Measurements from ENCODE around the gene TNKS1BP1.

- TF ChIP-seq, protein P1, sequence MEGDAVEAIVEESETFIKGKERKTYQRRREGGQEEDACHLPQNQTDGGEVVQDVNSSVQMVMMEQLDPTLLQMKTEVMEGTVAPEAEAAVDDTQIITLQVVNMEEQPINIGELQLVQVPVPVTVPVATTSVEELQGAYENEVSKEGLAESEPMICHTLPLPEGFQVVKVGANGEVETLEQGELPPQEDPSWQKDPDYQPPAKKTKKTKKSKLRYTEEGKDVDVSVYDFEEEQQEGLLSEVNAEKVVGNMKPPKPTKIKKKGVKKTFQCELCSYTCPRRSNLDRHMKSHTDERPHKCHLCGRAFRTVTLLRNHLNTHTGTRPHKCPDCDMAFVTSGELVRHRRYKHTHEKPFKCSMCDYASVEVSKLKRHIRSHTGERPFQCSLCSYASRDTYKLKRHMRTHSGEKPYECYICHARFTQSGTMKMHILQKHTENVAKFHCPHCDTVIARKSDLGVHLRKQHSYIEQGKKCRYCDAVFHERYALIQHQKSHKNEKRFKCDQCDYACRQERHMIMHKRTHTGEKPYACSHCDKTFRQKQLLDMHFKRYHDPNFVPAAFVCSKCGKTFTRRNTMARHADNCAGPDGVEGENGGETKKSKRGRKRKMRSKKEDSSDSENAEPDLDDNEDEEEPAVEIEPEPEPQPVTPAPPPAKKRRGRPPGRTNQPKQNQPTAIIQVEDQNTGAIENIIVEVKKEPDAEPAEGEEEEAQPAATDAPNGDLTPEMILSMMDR (IDR thresholded peaks at IDR 0.05 in 4 of 5, conservative IDR thresholded peaks at IDR 0.05 in 1 of 5): no peak
- no peak for TF ChIP-seq POLR2A (IDR thresholded peaks at IDR 0.05)
Observed at GRCh38 chr11:57363131-57364080, 38.7 kb upstream of the TNKS1BP1 start.

All from gastrocnemius medialis (tissue), 4 donors.